Adipose tissue (tissue), 3 donors: ENCODE measurements around the gene DLL1. TPM values are rescaled to one million over a fixed set of nuclear protein-coding genes. Genes with fewer than 3 reads are reported as not detected.
"Not testable (repeated sequence)": the region's sequence is repeated elsewhere in the genome, so short reads cannot be mapped to it uniquely, and the experiment has no call there.

Experiments used
- H3K27ac ChIP-seq: one replicate; pipeline ENCODE4 v1.5.1; 2013; ENCODE audit warnings: low read depth, low read length
- WGBS, 3 donors: extraction: QIAGEN DNeasy Blood & Tissue Kit; methylation state at CpG; one replicate each; pipeline ENCODE4 v1.1.7; 2013; 5-methylcytosine and 5-hydroxymethylcytosine counted together
- polyA plus RNA-seq, 3 donors: library from polyadenylated mRNA; stranded (reverse); fragments of 200-250 nt; gene quantifications; one replicate each; pipeline ENCODE4 v1.2.3, GENCODE V29; 2013
- donor health status: healthy with polysubstance abuse.
- donor health status: Bipolar disorder and iron deficiency.
- donor health status: healthy.

The DLL1 gene
- polyA plus RNA-seq, 3 donors: 7.0 to 13.4 (median 8.2) TPM

DNA sequence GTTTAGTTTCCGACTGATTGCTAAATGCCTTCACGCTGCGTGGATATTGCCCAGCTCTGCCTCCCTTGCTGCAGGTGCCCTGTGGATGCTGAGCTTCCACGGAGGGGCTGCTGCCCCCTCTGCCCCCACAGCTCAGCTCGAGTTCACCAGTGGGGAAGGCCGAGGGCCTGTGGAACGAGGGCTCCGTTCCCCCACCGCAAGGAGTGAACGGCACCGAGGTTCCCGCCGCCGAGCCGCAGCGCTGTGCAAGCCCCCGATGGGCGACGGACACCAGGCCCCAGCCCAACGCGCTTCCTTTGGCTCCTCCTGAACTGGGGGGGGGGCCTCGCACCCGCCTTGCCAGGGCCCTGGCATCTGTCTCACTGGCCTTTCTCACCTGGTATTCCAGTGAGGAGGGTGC, 17.7 kb downstream of the DLL1 start:
- no peak overlapping the region for H3K27ac ChIP-seq
- WGBS, 3 donors: 94 to 97% (median 94%) methylated on average over 23 of the region's 23 CpGs

GRCh38 chr6:170272341-170273065, 18.4 kb downstream of the DLL1 start:
- 56 to 80% (median 76%) methylated on average over 30 of the region's 30 CpGs for WGBS, 3 donors
- H3K27ac ChIP-seq: no peak overlapping the region

DNA sequence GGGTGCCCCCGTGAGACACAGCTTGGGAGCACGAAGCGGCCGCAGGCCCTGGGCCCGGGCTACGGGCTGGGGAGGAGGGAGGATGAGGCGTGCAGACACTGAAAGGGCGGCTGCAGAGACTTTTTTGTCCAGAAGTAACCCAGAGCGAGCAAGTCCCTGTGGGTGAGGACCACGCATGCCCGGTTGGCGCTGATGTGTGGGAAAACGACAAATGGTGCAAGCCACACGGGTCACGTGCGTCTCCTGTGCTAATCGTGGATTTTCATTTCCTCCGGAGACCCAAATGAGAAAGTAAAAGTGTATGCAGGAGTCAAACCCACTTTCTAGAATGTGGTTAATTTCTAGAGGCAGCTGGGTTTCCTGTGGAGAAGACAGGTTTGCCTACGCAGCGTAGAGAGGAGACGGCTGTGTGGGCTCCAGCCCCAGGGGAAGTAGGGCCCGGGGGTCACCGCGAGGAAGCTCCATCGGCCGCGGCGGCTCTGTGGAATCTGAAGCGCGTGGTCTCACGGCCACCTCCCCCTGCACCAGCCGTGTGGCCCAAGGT, 19.0 kb downstream of the DLL1 start:
- WGBS, 3 donors: 48 to 59% (median 55%) methylated on average over 32 of the region's 32 CpGs
- H3K27ac ChIP-seq: no peak overlapping the region

DNA sequence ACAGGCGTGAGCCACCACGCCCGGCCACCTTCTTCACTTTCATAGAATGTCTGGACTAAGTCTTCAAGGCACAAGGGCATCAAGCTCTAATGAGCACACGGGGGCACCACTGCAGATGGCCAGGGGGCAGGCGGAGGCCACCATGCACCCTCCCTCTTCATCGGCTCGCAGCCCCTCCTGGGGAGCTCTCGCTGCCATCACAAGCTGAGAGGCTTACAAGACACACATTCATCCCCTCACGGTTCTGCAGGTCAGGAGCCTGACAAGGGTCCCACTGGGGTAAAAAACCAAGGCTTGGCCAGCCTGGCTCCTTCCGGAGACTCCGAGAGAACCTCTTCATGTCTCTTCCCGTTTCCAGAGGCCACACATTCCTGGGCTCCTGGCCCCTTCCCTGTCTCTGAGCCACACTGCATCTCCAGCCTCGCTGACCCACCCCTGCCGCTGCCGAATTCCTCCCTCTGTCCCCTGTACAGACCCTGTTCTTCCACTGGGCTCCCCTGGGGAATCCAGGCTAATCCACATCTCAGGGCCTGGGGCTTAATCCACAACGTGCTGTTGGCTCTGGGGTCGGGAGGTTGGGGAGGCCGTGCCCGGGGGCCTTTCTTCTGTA, 19.8 kb downstream of the DLL1 start:
- WGBS, 3 donors: 87 to 94% (median 92%) methylated on average over 19 of the region's 19 CpGs
- no peak overlapping the region for H3K27ac ChIP-seq

- WGBS, 3 donors: 46 to 88% (median 86%) methylated on average over 17 of the region's 17 CpGs
Measured at GRCh38 chr6:170269846-170270541, 20.9 kb downstream of the DLL1 start.

DNA sequence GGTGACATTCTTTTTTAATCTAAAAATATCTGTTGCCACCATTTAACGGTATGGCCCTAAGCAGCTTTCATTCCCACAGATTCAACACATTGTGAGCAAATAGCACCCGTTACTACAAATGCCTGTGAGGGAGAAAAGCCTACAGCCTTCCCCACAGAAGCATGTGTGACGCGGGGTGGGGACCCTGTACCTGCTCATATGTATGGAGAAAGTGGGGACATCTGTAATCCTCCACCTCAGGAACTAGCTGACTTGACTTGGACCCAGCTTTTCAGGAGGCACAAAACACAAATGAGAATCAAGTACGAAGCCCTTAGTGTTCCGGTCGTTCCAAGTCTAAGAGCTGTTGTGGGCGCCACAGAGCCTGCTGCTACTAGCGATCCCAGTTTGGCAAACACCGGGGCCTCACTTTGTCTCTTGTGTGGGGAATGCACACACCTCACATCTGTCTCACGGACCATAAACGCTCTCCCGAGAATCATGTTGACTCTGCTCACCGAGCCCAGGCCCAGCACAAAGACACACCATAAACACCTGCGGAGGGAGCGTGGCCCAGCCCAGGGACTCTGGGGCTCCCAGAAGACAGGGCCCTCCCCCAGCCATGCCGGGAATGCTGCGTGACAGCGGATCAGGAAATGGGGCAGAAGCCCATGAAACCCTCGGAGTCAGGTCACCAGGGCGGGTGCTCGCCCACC, 21.6 kb downstream of the DLL1 start:
- H3K27ac ChIP-seq: no peak overlapping the region
- 29 to 87% (median 79%) methylated on average over 22 of the region's 22 CpGs for WGBS, 3 donors

More at GRCh38 chr6:170269846-170270541, 20.9 kb downstream of the DLL1 start:
- no peak overlapping the region for H3K27ac ChIP-seq

GRCh38 chr6:170268216-170269129, 22.4 kb downstream of the DLL1 start:
- no peak overlapping the region for H3K27ac ChIP-seq
- 48 to 94% (median 90%) methylated on average over 22 of the region's 22 CpGs for WGBS, 3 donors

DNA sequence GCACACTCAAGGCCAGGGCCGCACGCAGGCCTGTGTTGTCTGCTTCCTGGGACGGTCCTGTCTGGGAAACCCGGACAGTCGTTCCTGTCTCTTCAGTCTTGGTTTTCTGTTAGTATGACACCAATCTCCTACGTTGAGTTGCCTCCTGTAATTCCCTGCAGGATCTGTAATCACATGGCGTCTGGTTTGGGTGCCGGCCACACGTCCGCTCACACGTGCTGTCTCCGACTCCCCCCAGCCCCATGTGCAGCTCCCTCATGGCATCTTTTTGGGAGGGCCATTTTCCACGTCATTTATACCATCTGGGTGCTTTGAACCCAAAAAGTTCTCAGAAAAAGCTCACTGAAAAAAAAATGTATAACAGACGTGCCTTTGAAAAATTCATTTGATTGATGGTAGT, 23.2 kb downstream of the DLL1 start:
- H3K27ac ChIP-seq: no peak overlapping the region
- WGBS, 3 donors: 61 to 93% (median 89%) methylated on average over 14 of the region's 14 CpGs

GRCh38 chr6:170266061-170266825, 24.6 kb downstream of the DLL1 start:
- no peak overlapping the region for H3K27ac ChIP-seq
- WGBS, 3 donors: 42 to 68% (median 59%) methylated on average over 16 to 18 of the region's 18 CpGs

DNA sequence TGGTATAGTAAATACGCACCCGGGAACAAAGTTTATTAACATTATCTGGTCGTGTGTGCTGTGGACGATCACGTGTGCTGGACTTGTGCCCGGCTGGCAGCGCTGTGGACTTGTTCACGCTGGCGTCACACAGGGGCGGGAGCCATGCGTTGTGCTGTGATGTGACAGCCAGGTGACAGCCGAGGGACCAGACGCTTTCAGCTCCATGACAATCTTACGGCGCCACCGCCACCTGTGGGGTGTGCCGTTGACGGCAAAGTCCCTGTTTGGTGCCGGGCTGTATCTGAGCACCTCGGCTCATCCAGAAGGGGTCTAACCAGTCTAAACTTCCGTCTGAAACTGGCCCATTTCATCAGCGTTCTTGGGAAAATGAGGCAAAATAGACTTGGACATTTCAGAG, 25.2 kb downstream of the DLL1 start:
- WGBS, 3 donors: 32 to 84% (median 81%) methylated on average over 22 of the region's 22 CpGs
- H3K27ac ChIP-seq: no peak overlapping the region

DNA sequence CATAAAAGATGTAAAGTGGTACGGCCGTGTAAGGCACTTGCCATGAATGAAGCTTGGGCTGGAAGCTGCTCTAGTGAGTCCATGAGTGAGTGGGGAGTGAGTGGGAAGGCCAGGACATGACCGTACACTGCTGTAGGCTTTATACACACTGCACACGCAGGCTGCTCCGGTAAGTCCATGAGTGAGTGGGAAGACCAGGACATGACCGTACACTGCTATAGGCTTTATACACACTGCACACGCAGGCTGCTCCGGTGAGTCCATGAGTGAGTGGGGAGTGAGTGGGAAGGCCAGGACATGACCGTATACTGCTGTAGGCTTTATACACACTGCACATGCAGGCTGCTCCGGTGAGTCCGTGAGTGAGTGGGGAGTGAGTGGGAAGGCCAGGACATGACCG, 26.2 kb downstream of the DLL1 start:
- WGBS, 3 donors: 86 to 95% (median 91%) methylated on average over 12 of the region's 12 CpGs
- H3K27ac ChIP-seq: not testable (repeated sequence)

DNA sequence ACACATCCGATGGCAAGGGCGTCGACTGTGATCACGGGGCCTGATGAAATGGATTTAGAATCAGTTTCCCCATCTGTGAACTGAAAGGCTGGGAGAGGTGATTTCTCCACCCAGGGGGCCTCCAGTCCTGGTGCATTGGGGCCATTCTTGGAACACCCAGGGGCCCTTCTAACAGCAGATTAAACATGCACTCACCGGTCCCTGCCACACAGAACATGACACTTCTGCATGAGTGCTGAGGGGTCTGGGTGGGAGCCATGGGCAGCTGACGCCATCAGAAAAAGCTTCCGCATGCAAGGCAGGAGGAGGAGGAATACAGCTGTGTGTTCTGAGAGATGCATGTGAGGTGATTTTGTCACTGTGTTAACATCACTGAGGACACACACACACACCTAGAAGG, 26.8 kb downstream of the DLL1 start:
- no peak overlapping the region for H3K27ac ChIP-seq
- WGBS, 3 donors: 92 to 94% (median 93%) methylated on average over 7 of the region's 7 CpGs

DNA sequence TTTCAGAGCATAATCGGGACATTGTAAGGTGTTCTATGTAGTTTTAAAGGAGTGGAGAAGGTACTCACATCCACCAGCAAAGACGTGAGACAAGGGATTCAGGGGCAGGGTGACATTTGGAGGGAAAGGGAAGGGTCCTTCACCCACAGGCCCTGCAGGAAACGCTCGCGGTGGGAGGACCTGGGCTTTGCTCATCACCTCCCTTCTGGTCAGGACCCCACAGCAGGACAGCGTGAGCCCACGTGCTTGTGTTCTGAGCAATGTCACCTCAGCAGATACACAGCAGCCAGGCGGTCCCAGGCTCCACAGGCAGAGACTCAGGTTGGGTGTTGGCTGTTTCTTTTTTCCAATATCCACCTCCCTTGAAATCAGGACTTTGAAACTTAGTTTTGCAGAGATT, 27.5 kb downstream of the DLL1 start:
- 87 to 97% (median 89%) methylated on average over 7 to 8 of the region's 8 CpGs for WGBS, 3 donors
- no peak overlapping the region for H3K27ac ChIP-seq

DNA sequence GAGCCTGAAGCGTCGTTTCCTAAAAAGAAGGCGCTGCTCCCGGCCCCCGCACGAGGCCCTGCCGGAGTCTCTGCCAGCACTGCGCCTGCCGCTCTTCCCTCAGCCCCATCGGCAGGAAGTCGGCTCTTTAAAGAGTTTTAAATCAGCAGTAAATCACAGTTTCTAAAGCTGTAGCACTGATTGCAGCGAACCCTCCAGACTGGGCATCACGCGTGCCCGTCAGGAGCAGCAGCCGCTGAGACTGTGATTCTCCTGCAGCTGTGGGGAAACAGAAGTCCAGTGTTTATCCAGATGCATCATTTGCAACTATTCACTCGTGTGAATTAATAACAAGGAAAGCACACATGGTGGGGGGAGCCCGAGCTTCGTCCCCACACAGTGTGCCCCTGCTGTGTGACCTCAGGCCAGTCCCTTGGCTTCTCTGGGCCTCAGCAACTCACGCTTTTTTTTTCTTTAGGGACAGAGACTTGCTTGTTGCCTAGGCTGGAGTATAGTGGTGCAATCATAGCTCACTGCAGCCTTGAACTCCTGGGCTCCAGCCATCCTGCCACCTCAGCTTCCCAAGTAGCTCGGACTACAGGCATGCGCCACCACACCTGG, 28.3 kb downstream of the DLL1 start:
- 49 to 82% (median 61%) methylated on average over 22 of the region's 22 CpGs for WGBS, 3 donors
- no peak overlapping the region for H3K27ac ChIP-seq

DNA sequence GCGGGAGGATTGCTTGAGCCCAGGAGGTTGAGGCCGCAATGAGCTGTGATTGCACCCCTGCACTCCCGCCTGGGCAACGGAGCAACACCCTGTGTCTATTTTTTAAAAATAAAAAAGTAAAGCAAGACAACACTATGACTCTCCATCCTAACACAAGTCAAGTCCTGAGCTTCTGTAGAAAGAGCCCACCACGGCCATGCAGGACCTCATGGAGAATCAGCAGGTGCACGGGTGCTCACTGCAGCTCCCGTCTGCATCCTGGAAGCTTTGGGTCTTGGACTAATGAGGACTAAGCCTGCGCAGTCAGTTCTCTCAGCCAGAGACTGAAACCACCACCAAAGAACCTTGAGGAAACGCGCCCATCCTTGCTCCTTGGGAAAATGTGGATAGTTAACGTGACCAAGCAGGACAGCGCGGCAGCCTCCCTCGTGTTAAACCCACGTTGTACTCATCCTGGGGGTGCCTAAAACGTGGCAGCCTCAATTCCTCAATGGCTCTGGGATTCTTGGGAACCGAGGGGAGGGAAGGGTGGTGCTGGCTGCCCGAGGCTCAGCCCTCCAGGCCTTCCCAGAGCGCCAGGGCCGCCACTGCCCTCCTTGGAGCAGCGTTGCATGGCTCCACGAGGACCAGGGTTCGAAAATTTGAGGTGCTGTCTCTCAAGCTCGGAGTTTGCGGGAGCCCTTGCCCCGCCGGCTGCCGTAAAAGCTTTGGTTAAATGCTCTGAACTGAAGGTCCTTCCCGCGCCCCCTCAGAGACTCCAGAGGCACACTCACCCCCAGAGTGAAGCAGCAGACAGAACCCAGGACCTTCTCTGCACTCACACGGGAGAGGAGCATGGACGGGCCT, 29.0 kb downstream of the DLL1 start:
- no peak overlapping the region for H3K27ac ChIP-seq
- 86 to 91% (median 87%) methylated on average over 32 of the region's 32 CpGs for WGBS, 3 donors

DNA sequence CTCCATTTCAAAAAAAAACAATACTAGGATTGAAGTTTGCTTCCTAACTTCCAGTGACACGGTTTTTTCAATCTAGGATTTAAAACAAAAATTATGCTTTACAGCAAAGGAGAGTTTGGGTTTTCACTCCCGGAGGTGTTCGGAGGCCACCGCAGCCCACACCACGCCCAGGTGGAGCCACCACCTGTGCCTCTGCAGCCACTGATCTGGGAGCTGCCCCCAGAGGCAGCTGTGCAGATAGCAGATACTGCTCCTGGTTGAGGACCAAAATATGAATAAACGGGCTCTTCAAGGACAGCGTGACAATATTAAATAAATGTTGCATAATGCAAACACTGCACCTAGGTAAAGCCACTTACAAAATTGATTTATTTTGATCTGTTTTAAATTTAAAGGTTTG, 30.2 kb downstream of the DLL1 start:
- H3K27ac ChIP-seq: no peak overlapping the region
- 26 to 92% (median 90%) methylated on average over 7 of the region's 7 CpGs for WGBS, 3 donors
